AG09319 (cell line): ENCODE data around the gene CACNA1E.
"Not testable (repeated sequence)": the region's sequence is repeated elsewhere in the genome, so short reads cannot be mapped to it uniquely, and the experiment has no call there.

Experiments used
- DNase-seq: peaks from one replicate; pipeline ENCODE4 v3.0.0-alpha.2; 2010; ENCODE audit warnings: low read depth; ENCODE audit errors: extremely low read depth
- CTCF ChIP-seq: IDR thresholded peaks from 2 replicates; pipeline ENCODE4 v1.5.1; 2011; ENCODE audit warnings: low read depth, mild to moderate bottlenecking, inconsistent platforms, low read length, moderate library complexity

Gene CACNA1E

GRCh38 chr1:181538836-181539235 lies 55.5 kb downstream of the CACNA1E start:
- TF ChIP-seq CTCF: no peak
- no peak for DNase-seq

- no peak for TF ChIP-seq CTCF
- DNase-seq: no peak
Observed at GRCh38 chr1:181541458-181541857, 58.1 kb downstream of the CACNA1E start.

- no peak for TF ChIP-seq CTCF
- DNase-seq: no peak
Observed at GRCh38 chr1:181541947-181542346, 58.6 kb downstream of the CACNA1E start.

GRCh38 chr1:181542406-181542805 lies 59.1 kb downstream of the CACNA1E start:
- not testable (repeated sequence) for DNase-seq

- no peak for TF ChIP-seq CTCF
- no peak for DNase-seq
Observed at GRCh38 chr1:181545395-181545794, 62.1 kb downstream of the CACNA1E start.

- TF ChIP-seq CTCF: no peak
- no peak for DNase-seq
Observed at GRCh38 chr1:181548497-181548896, 65.2 kb downstream of the CACNA1E start.

- no peak for DNase-seq
- TF ChIP-seq CTCF: no peak
Observed at GRCh38 chr1:181551249-181551648, 67.9 kb downstream of the CACNA1E start.

- no peak for DNase-seq
- no peak for TF ChIP-seq CTCF
Observed at GRCh38 chr1:181551754-181552153, 68.4 kb downstream of the CACNA1E start.
